ENCODE results near the gene PPP2R1B. TPM values are rescaled to one million over a fixed set of nuclear protein-coding genes. Genes with fewer than 3 reads are reported as not detected.

Gene PPP2R1B
- total and polyA plus RNA-seq, 2 of the 8 experiments (the other 6 are each of a cell fraction or from before 2014, with no cell fraction given): 25.8 to 87.0 TPM

DNA sequence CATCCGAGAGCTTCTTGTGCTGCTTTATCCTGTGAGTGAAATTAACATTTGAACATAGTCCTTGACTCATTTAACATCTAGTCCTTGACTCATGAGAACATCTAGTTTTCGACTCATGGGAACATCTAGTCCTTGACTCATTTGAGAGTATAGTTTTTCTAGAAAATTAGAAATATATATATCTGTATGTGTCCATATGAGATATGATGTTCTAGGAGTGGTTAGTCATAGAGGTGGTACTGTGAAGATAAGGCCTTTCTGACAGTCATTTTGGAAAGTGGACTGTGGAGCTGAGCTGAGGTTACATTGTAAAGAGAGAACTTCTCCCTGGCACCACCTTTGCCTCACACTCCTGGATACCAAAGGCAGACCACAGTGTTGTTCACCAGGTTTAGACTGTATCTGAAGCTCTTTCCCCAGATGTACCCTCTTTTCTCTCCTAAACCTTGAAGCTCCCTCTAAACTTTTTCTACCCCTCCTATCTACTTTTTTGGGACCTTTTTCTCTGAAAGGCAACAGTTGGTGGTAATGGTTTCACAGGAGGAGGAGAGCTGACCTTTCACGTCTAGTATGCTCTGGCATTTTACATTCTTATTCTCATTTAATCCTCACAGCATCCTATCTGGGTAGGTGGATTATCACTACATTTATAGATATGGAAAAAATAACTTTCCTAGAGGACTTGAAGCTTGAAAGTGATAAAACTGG is 67.2 kb downstream of the PPP2R1B start:
- Histone ChIP-seq H3K79me1 (ENCODE audit: low read depth, low read length) (no peaks in the 10 kb centered on the region), H3K4me2 (ENCODE audit: insufficient read depth in 1 of 2, low read depth in 2 of 2, low read length in 2 of 2) (no peak overlapping the region), H4K91ac (replicated peaks; ENCODE audit: insufficient read length, low read length) (no peak overlapping the region), H3K27ac (ENCODE audit: low read depth, low read length) (no peak overlapping the region), H3K14ac (ENCODE audit: insufficient read length) (no peak overlapping the region), H3K18ac (ENCODE audit: extremely low read depth, low read length) (no peak overlapping the region), H4K5ac (ENCODE audit: insufficient read length, low read depth, low read length) (no peak overlapping the region), H3K4ac (replicated peaks; ENCODE audit: insufficient read length, low read depth, low read length) (no peak overlapping the region), H4K8ac (ENCODE audit: extremely low read depth, insufficient read depth, low read length) (no peak overlapping the region), H4K20me1 (replicated peaks in 1 of 2; ENCODE audit: control insufficient read depth in 1 of 2, insufficient read depth in 2 of 2, low read length in 2 of 2) (no peaks in the 10 kb centered on the region), H2BK120ac (replicated peaks; ENCODE audit: low read depth, low read length) (no peak overlapping the region), H3K36me3 (ENCODE audit: control insufficient read depth in 2 of 4, insufficient read depth in 4 of 4, low read length in 3 of 4) (peaks cover 0 to 3% (median 0%) of the 10 kb centered on the region in 4 experiments; a peak in 1 of 8 replicates), H3K23me2 (ENCODE audit: low read depth, low read length) (no peaks in the 10 kb centered on the region), H3K4me1 (replicated peaks in 1 of 4; ENCODE audit: control insufficient read depth in 3 of 4, insufficient read depth in 4 of 4, low read length in 3 of 4) (peaks cover 0 to 4% (median 3%) of the 10 kb centered on the region in 4 experiments; a peak in 2 of 7 replicates), H3K23ac (ENCODE audit: insufficient read length) (no peak overlapping the region), H3K9ac (replicated peaks in 1 of 4; ENCODE audit: extremely low read depth in 1 of 4, low read depth in 3 of 4, low read length in 3 of 4) (no peak overlapping the region), H2BK15ac (ENCODE audit: low read length) (no peak overlapping the region), H2BK20ac (ENCODE audit: low read length) (no peak overlapping the region), H3K56ac (replicated peaks; ENCODE audit: insufficient read length, low read depth, low read length) (no peak overlapping the region), H2AFZ (ENCODE audit: low read length) (no peak overlapping the region), H3K27me3 (replicated peaks in 1 of 4; ENCODE audit: control insufficient read depth in 3 of 4, extremely low read depth in 1 of 4, insufficient read depth in 3 of 4, low read length in 3 of 4) (no peaks in the 10 kb centered on the region), H2BK5ac (ENCODE audit: low read depth, low read length) (no peak overlapping the region), H3K79me2 (ENCODE audit: control insufficient read depth in 1 of 2, insufficient read depth in 2 of 2, low read length in 2 of 2) (no peaks in the 10 kb centered on the region), H3K9me3 (ENCODE audit: insufficient read depth in 2 of 2, low read depth in 1 of 2, low read length in 1 of 2) (no peaks in the 10 kb centered on the region), H2AK5ac (ENCODE audit: low read depth, low read length) (no peak overlapping the region), H2BK12ac (ENCODE audit: low read depth, low read length) (no peak overlapping the region), H3K4me3 (ENCODE audit: extremely low read depth in 1 of 4, insufficient read depth in 2 of 4, low read depth in 3 of 4, low read length in 4 of 4) (no peak overlapping the region)
- no peak for FAIRE-seq
- ChIA-PET POLR2A (ENCODE audit: partially characterized antibody) (interaction anchor here (1.1 kb wide), 1 partner anchor 25 kb away, joined by 4 read pairs; no protein-coding TSS in a partner anchor), CTCF (ENCODE audit: partially characterized antibody) (interaction anchor here (0.7 to 2.3 kb wide), 7 partner anchors 9 to 117 kb away, joined by 3 to 6 read pairs (median 3); no protein-coding TSS in a partner anchor)
- 80% methylated on average over 3 of the region's 3 CpGs; no CpG with 5 or more reads in 1 of the 2 experiments for WGBS, 2 experiments (ENCODE audit: extremely low coverage in 1 of 2, insufficient coverage in 1 of 2, insufficient read length in 1 of 2, insufficient replicate concordance in 2 of 2, low coverage in 1 of 2, low lambda C conversion rate in 2 of 2, missing lambda C conversion rate in 1 of 2)
- DNase-seq (ENCODE audit: low read depth in 1 of 2, low spot score in 2 of 2): no peak
- TF ChIP-seq GTF2F1 (IDR thresholded peaks at IDR 0.05; ENCODE audit: borderline replicate concordance, low read depth, low read length): no peak
- TF ChIP-seq, protein P1, sequence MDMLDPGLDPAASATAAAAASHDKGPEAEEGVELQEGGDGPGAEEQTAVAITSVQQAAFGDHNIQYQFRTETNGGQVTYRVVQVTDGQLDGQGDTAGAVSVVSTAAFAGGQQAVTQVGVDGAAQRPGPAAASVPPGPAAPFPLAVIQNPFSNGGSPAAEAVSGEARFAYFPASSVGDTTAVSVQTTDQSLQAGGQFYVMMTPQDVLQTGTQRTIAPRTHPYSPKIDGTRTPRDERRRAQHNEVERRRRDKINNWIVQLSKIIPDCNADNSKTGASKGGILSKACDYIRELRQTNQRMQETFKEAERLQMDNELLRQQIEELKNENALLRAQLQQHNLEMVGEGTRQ (IDR thresholded peaks at IDR 0.05; ENCODE audit: low read length): no peak
- TF ChIP-seq RAD21 (IDR thresholded peaks at IDR 0.05 in 1 of 2, conservative IDR thresholded peaks at IDR 0.05 in 1 of 2; ENCODE audit: low read depth in 2 of 2, low read length in 2 of 2): no peak
- TF ChIP-seq RXRA (IDR thresholded peaks at IDR 0.05; ENCODE audit: insufficient read depth, low read depth, low read length): no peak
- TF ChIP-seq KDM5A (IDR thresholded peaks at IDR 0.05; ENCODE audit: low read length): no peak
- TF ChIP-seq TBP (IDR thresholded peaks at IDR 0.05; ENCODE audit: low read depth, low read length): no peak
- no peak for TF ChIP-seq SP4 (IDR thresholded peaks at IDR 0.05; ENCODE audit: low read length)
- TF ChIP-seq YY1 (IDR thresholded peaks at IDR 0.05; ENCODE audit: low read depth, low read length): no peak
- TF ChIP-seq GABPA (IDR thresholded peaks at IDR 0.05; ENCODE audit: borderline replicate concordance, insufficient read depth, low read length): no peak
- no peak for TF ChIP-seq RNF2 (IDR thresholded peaks at IDR 0.05; ENCODE audit: borderline replicate concordance, low read depth, low read length, missing control alignments, poor library complexity, severe bottlenecking)

Measured in H1 (cell line).